Superior temporal gyrus (tissue), 1 donor: Measurements from ENCODE around the gene MIP.
"Not testable (repeated sequence)": the region's sequence is repeated elsewhere in the genome, so short reads cannot be mapped to it uniquely, and the experiment has no call there.

Source experiments
- DNase-seq: peaks from one replicate; pipeline ENCODE4 v3.0.0-alpha.2; 2016; ENCODE audit errors: extremely low spot score

Gene MIP

GRCh38 chr12:56454557-56454956 is at the start of gene MIP:
TSS of gene MIP (minus strand) at chr12:56454657. CDS start at chr12:56454613, 44 bp downstream.
- DNase-seq: no peak

DNA sequence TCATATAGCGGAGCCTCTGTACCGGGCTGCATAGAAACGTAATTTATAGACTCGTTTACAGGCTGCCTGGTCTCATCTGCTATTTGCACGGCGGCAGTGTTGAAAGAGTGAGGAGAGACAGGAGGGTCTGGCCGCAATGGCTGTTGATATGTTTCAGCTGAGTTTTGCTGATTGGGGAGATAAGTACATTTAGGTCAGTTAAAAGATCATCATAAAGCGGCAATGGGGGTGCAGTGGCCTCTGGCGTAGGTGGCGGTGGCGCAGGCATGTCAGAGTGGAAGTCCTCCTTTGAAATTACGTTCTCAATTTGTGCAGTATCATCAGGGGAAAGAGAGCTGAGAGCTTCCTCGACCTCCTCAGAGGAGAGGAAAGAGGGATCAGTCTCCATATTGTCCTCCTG is 45.4 kb upstream of the MIP start:
- DNase-seq: not testable (repeated sequence)

DNA sequence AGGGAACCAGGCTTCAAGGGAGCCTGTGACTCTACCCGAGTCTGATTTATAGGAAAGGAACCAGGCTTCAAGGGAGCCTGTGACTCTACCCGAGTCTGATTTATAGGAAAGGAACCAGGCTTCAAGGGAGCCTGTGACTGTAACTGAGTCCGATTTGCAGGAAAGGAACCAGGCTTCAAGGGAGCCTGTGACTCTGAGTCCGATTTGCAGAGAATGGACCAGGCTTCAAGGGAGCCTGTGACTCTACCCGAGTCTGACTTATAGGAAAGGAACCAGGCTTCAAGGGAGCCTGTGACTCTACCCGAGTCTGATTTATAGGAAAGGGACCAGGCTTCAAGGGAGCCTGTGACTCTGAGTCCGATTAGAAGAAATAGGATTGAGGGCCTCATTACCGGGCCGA is 45.0 kb upstream of the MIP start:
- DNase-seq: not testable (repeated sequence)

DNA sequence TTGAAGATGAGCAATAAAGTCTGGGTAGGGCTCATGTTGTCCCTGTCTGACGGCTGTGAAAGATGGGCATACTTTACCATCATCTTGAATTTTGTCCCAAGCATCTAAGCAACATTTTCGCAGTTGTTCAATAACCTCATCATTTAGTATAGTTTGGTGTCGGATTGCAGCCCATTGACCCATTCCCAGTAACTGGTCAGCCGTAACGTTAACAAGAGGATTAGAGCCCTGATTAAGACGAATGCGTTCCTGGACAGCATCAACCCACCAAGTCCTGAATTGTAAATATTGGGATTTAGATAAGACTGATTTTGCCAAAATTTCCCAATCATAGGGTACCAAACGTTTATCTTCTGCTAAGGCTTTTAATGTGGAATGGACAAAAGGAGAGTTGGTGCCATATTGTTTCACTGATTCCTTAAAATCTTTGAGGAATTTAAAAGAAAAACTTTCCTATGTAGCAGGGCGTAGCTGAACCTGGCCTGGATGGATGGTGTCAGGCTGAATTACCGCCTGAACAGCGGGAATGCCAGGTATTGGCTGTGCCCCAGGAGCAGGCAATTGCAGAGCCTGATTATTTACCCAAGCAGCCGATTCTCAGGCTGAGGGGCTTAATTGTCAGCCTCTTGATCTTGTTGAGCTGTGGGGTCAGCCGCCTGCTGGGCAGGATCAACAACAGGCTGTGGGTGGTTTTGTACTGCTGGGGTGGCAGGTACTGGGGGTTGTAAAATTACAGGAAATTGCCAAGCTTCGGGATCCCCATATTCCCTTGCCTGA is 43.9 kb upstream of the MIP start:
- not testable (repeated sequence) for DNase-seq

GRCh38 chr12:56496704-56497103 is 42.2 kb upstream of the MIP start:
- peak; percentile 36 for DNase-seq

DNA sequence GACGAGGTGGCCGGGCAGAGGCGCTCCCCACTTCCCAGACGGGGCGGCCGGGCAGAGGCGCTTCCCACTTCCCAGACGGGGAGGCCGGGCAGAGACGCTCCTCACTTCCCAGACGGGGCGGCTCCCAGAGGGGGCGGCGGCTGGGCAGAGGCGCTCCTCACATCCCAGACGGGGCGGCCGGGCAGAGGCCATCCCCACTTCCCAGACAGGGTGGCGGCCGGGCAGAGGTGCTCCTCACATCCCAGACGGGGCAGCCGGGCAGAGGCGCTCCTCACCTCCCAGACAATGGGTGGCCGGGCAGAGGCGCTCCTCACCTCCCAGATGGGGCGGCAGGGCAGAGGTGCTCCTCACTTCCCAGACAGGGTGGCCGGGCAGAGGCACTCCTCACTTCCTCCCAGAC is 40.0 kb upstream of the MIP start:
- not testable (repeated sequence) for DNase-seq

DNA sequence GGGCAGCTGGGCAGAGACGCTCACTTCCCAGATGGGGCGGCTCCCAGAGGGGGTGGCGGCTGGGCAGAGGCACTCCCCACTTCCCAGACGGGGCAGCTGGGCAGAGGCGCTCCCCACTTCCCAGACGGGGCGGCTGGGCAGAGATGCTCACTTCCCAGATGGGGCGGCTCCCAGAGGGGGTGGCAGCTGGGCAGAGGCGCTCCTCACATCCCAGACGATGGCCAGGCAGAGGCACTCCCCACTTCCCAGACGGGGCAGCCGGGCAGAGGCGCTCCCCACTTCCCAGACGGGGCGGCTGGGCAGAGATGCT is 39.6 kb upstream of the MIP start:
- not testable (repeated sequence) for DNase-seq

DNA sequence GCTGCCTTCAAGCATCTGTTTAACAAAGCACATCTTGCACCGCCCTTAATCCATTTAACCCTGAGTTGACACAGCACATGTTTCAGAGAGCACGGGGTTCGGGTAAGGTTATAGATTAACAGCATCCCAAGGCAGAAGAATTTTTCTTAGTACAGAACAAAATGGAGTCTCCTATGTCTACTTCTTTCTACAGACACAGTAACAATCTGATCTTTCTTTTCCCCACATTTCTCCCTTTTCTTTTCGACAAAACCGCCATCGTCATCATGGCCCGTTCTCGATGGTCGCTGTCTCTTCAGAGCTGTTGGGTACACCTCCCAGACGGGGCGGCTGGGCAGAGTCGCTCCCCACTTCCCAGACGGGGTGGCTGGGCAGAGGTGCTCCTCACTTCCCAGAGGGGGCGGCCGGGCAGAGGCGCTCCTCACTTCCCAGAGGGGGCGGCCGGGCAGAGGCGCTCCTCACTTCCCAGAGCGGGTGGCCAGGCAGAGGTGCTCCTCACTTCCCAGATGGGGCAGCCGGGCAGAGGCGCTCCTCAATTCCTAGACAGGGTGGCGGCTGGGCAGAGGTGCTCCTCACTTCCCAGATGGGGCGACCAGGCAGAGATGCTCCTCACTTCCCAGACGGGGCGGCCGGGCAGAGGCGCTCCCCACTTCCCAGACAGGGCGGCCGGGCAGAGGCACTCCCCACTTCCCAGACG is 39.1 kb upstream of the MIP start:
- DNase-seq: not testable (repeated sequence)

- no peak for DNase-seq
Measured at GRCh38 chr12:56490360-56490759, 35.9 kb upstream of the MIP start.

DNA sequence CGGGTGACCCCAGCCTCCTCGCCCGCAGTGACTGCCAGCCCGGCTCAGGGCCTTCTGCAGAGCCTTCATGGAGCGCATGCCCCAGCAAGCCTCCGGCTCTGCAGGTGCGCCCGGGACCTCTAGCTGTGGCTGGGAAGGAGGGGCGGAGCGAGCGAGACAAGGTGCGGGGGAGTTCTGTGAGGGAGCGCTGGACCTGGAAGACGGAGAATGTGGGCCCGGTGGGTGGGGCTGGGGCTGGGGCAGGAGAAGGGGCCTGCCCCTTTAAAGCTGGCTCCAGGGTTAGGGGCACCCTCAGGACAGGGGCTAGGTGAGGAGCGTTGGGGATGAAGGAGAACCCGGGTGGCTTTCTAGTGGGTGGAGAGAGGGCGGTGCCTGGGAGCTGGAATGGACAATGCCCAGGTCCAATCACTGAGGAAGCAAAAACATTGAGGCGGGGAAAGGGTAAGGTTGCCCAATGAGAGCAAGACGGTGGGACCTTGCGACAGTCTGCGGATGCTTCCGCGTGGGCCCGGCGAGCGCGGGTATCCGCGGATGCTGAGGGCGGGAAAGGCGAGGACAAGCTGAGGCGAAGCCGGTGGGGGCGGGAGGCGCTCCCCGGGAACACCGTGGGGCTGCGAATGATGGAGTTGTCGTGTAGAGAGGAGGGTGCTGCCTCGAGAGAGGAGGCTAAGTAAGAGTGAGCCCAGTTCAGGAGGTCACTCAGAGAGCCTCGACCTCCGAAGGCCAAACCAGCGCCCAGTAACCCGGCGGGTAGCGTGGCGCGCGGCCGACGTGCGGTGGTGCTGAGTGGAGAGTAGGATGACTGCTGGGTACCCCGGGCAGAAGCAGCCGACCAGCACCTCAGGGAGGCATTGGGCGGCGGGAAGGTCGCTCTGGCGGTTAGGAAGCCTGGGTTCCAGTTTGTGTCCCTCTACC is 33.8 kb upstream of the MIP start, which contains the start of gene GLS2:
Gene GLS2, minus strand, starts transcription at position 121 of the 915 bp plus-strand sequence. Its CDS starts 43 bp downstream, at position 78.
- peak; percentile 84 for DNase-seq

- no peak for DNase-seq
Measured at GRCh38 chr12:56487448-56488040, 33.1 kb upstream of the MIP start.

DNA sequence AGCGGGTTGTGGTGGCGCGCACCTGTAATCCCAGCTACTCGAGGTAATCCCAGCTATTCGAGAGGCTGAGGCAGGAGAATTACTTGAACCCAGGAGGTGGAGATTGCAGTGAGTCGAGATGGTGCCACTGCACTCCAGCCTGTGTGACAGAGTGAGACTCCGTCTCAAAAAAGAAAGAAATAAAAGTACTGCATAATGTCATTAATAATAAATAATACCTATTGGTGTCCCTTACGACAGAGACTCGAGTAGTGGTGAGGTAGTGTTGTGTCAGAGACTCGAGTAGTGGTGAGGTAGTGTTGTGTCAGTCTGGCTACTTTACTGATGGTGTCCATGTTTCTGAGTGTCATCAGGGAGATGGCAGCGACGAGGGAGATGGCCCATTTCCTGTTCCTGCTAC is 32.2 kb upstream of the MIP start:
- no peak for DNase-seq

DNA sequence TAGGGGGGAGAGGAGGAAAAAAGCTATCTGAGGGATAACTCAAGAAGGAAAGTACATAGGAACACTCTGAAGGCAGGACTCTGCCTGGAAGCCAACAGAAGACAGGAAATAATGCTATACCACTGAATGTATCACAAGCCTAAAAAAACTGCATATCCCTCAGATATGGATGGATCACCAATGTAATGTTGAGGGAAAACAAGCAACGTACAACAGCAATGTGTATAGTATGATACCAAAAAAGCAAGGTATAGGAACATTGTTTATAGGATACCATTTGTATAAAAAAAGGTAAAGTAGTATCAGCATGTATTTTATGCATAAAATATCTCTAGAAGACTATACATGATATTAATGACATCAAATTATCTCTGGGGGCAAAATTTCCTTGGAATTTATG is 30.1 kb upstream of the MIP start:
- no peak for DNase-seq

- no peak for DNase-seq
Measured at GRCh38 chr12:56479625-56480024, 25.2 kb upstream of the MIP start.

- no peak for DNase-seq
Measured at GRCh38 chr12:56477521-56478225, 23.2 kb upstream of the MIP start.

DNA sequence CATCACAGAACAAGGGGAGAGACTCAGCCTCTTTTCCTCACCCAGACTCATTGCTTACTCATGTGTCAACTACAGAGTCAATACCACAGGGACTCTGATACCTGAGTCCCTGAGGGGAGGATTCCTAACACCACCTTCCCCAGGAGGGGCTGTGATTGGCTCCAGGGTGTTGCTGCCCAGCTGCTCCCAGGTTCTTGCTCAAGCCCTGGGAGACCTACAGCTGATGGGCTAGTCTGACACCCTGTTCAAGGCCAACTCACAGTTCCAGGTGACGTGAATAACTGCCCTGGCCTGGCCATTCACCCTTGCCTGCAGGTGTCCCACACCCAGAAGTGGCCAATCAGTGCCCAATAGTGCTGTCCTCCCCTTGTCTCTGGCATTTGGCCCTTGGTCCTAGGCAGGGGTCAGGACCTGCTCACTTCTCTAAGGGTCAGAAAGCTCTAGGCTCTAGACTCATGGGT is 22.5 kb upstream of the MIP start:
- no peak for DNase-seq

- DNase-seq: no peak
Measured at GRCh38 chr12:56476143-56476542, 21.7 kb upstream of the MIP start.

DNA sequence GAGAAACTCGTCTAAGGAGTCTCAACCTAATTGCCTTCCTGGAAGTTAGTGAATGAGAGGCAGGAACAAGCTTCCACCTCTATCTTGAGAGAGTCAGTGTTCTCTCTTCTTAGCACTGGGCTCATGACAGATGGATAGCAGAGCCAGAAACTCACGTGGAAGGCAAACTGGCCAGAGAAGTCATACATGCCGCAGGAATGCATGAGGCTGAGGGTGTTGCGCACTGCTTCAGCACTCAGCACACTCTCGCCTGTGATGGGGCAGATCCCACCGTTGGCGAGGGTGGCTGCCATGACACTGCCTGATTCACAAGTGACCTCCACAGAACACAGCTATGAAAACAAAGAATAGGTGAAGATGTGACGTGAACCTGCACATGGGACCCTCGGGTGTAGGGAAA is 19.9 kb upstream of the MIP start:
- DNase-seq: no peak

DNA sequence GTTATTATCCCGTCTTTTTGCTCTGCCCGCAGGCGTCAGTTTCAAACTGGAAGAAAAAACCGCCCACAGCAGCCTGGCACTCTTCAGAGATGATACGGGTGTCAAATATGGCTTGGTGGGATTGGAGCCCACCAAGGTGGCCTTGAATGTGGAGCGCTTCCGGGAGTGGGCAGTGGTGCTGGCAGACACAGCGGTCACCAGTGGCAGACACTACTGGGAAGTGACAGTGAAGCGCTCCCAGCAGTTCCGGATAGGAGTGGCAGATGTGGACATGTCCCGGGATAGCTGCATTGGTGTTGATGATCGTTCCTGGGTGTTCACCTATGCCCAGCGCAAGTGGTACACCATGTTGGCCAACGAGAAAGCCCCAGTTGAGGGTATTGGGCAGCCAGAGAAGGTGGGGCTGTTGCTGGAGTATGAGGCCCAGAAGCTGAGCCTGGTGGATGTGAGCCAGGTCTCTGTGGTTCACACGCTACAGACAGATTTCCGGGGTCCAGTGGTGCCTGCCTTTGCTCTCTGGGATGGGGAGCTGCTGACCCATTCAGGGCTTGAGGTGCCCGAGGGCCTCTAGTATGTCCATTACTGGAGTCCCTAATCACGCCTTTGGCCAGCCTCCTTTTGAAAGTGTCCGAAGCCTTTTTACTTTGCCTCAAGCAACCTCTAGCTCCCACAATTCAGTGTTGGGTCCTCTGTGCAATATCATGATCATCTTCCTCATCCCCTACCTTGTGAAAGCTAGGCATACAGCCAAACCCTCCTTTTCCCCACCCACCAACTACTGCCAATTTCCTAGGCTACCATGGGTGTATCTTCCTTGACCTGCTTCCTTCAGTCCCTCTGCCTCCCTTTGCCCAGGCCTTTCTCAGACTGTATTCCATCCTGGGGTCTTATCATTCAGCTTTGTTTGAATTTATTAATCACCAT is 14.8 kb upstream of the MIP start:
- no peak for DNase-seq
